Ovary (tissue), 9 donors: ENCODE measurements around the gene AP1S2. TPM values are rescaled to one million over a fixed set of nuclear protein-coding genes. Genes with fewer than 3 reads are reported as not detected.

ENCODE experiments used
- DNase-seq, 5 donors: peaks; one replicate each; pipeline ENCODE4 v3.0.0-alpha.2; 2019 to 2020
- H3K27ac ChIP-seq, 2 donors: fragments of 200-600 bp; one replicate each; pipeline versions ENCODE4 v1.5.1 to v1.8.0; 2019 to 2022
- H3K27me3 ChIP-seq: fragments of 200-600 bp; one replicate; pipeline ENCODE4 v1.8.0; 2022
- H3K36me3 ChIP-seq: fragments of 200-600 bp; sonication (generic); one replicate; pipeline ENCODE4 v1.5.1; 2019
- H3K4me1 ChIP-seq: one replicate; pipeline ENCODE4 v1.8.1; 2013; ENCODE audit warnings: mild to moderate bottlenecking, moderate library complexity; ENCODE audit not compliant: insufficient read depth
- H3K4me3 ChIP-seq: fragments of 200-600 bp; sonication (generic); one replicate; pipeline ENCODE4 v1.5.1; 2017
- H3K9me3 ChIP-seq, 2 donors: fragments of 200-600 bp in 1 of 2; sonication (generic) in 1 of 2; one replicate each; pipeline versions ENCODE4 v1.5.1 to v1.8.1; 2013 to 2019; ENCODE audit warnings: mild to moderate bottlenecking in 1 of 2, moderate library complexity in 1 of 2
- CTCF ChIP-seq, 3 donors: fragments of 450-650 bp in 2 of 3; fragments of 200-600 bp in 1 of 3; IDR thresholded peaks; one replicate each; pipeline versions ENCODE4 v1.5.1 to v1.8.0; 2016 to 2022; ENCODE audit warnings: antibody characterized with exemption in 3 of 3, mild to moderate bottlenecking in 1 of 3
- EP300 ChIP-seq: sonication (generic); formaldehyde crosslinking; IDR thresholded peaks from one replicate; pipeline ENCODE4 v1.6.1; 2017; ENCODE audit warnings: antibody characterized with exemption
- POLR2A ChIP-seq: fragments of 450-650 bp; IDR thresholded peaks from one replicate; pipeline ENCODE4 v1.6.1; 2017; ENCODE audit warnings: antibody characterized with exemption, mild to moderate bottlenecking, moderate library complexity
- WGBS, 3 donors: extraction: QIAGEN DNeasy Blood & Tissue Kit in 1 of 3; methylation state at CpG; one replicate each; pipeline versions ENCODE4 v1.1.5 to v1.1.7; 2013 to 2017; 5-methylcytosine and 5-hydroxymethylcytosine counted together
- intact Hi-C, 4 donors: fragments of 100-400 bp; cut with DNase I; formaldehyde crosslinking; loops; one replicate each; pipeline versions ENCODE4 v1.11.0 to v1.15.1; 2022 to 2023
- polyA plus RNA-seq, 2 donors: library from polyadenylated mRNA; stranded (reverse); fragments of 200-250 nt in 1 of 2; fragments of 350-450 nt in 1 of 2; fragmentation: Illumina TruSeq in 1 of 2; extraction: RNeasy Lipid Tissue Mini Kit (QIAGEN cat#74804) in 1 of 2; gene quantifications; one replicate each; pipeline ENCODE4 v1.2.3, GENCODE V29; 2013 to 2014
- total RNA-seq, 7 donors: library from RNA; depleted of rRNA in 2 of 7; stranded (reverse); fragments of >200 nt in 2 of 7; fragmentation: NEBNext Ultra II Directional in 3 of 7; extraction: Animal tissue kit (Norgen Biotek cat#: 25700) in 3 of 7; gene quantifications; one replicate each; pipeline versions ENCODE4 v1.1.0 to v1.2.4, GENCODE V29; 2016 to 2023
- donor health status: DM: no; HTN: no; CAD: no; lungs with moderate emphysema.
- donor health status: DM: no; HTN: no; CAD: no.
- donor health status: Bipolar disorder and iron deficiency.
- donor health status: DM: yes; HTN: yes; CAD: no.
- donor health status: DM: no; HTN: no; CAD: no.
- donor health status: DM: yes; HTN: yes; CAD: no.

AP1S2 gene
- total and polyA plus RNA-seq, 9 donors = 13.0 to 33.1 (median 16.6) TPM

- Histone ChIP-seq H3K9me3 (no peaks in the 10 kb centered on the region), H3K27me3 (no peaks in the 10 kb centered on the region), H3K27ac (no peak overlapping the region), H3K4me1 (no peaks in the 10 kb centered on the region), H3K36me3 (no peaks in the 10 kb centered on the region), H3K4me3 (no peak overlapping the region)
- no peak for DNase-seq
- 94 to 97% (median 96%) methylated on average over 3 of the region's 3 CpGs for WGBS, 3 donors
- intact Hi-C loops = no loop called here
- TF ChIP-seq POLR2A = no peak
- TF ChIP-seq EP300 = no peak
- TF ChIP-seq CTCF (IDR thresholded peaks at IDR 0.05) = no peak
These were observed 69.3 kb downstream of the AP1S2 start for GRCh38 chrX:15785176-15785750.

- no peaks in the 10 kb centered on the region for H3K4me1 ChIP-seq
- H3K36me3 ChIP-seq = no peaks in the 10 kb centered on the region
- H3K9me3 ChIP-seq = no peaks in the 10 kb centered on the region
- WGBS, 3 donors = 82 to 87% (median 83%) methylated on average over 13 of the region's 13 CpGs
- no peak overlapping the region for H3K27ac ChIP-seq
- no peak for DNase-seq
- no peaks in the 10 kb centered on the region for H3K27me3 ChIP-seq
- intact Hi-C loops = no loop called here
- no peak overlapping the region for H3K4me3 ChIP-seq
- TF ChIP-seq CTCF (IDR thresholded peaks at IDR 0.05) = no peak
- TF ChIP-seq POLR2A = no peak
- no peak for TF ChIP-seq EP300
These were observed 72.5 kb downstream of the AP1S2 start for GRCh38 chrX:15781961-15782699.

Other genes starting within 250 kb of the AP1S2 start
- 1 to 10 TPM in 5 of 7 donors, under 1 TPM in 2; 0.23 to 1.9 (median 1.2) TPM for gene CLTRN, start 190.0 kb downstream of the AP1S2 start, total RNA-seq
- gene CLTRN, start 190.0 kb downstream of the AP1S2 start, polyA plus RNA-seq = 1 to 10 TPM; 1.7 to 2.9 TPM
- gene CA5B, start 116.5 kb downstream of the AP1S2 start, total RNA-seq = 10 to 100 TPM; 11.8 to 39.5 (median 26.9) TPM
- gene CA5B, start 116.5 kb downstream of the AP1S2 start, polyA plus RNA-seq = 10 to 100 TPM in 1 of 2 donors, 1 to 10 TPM in 1; 6.5 to 24.1 TPM
- gene ZRSR2, start 64.3 kb downstream of the AP1S2 start, total RNA-seq = 10 to 100 TPM in 5 of 7 donors, 1 to 10 TPM in 2; 4.4 to 12.7 (median 10.7) TPM
- 10 to 100 TPM; 23.1 to 37.6 TPM for gene ZRSR2, start 64.3 kb downstream of the AP1S2 start, polyA plus RNA-seq